CD8-positive, alpha-beta memory T cell (primary cell): ENCODE measurements around the gene UBR2. TPM values are rescaled to one million over a fixed set of nuclear protein-coding genes. Genes with fewer than 3 reads are reported as not detected.
"Not testable (repeated sequence)": the region's sequence is repeated elsewhere in the genome, so short reads cannot be mapped to it uniquely, and the experiment has no call there.

Experiments used
- CTCF ChIA-PET: fragments of 350-600 bp; sonication (Branson Sonifier 250); formaldehyde crosslinking; loops from one replicate; lab custom pipeline; 2021; ENCODE audit warnings: antibody characterized with exemption; lab: Charles Lee
- POLR2A ChIA-PET: fragments of 350-600 bp; sonication (Branson Sonifier 250); formaldehyde crosslinking; loops from one replicate; lab custom pipeline; 2021; ENCODE audit warnings: antibody characterized with exemption; lab: Charles Lee
- DNase-seq, 5 donors: peaks; one replicate each; pipeline versions ENCODE4 v3.0.0 to v3.0.0-alpha.2; 2020 to 2022; ENCODE audit warnings: mixed read lengths in 1 of 5
- H3K27ac ChIP-seq: one replicate; pipeline ENCODE4 v1.7.0; 2013; ENCODE audit warnings: low read depth, mild to moderate bottlenecking, low read length, moderate library complexity
- H3K27me3 ChIP-seq: 2 replicates; pipeline ENCODE4 v1.7.0; 2013; ENCODE audit warnings: low read length, mild to moderate bottlenecking; ENCODE audit not compliant: insufficient read depth, poor library complexity, severe bottlenecking
- H3K36me3 ChIP-seq: 2 replicates; pipeline ENCODE4 v1.7.0; 2013; ENCODE audit warnings: mild to moderate bottlenecking, low read length, moderate library complexity; ENCODE audit not compliant: insufficient read depth
- H3K4me1 ChIP-seq: 2 replicates; pipeline ENCODE4 v1.7.0; 2013; ENCODE audit warnings: mild to moderate bottlenecking, low read length, moderate library complexity; ENCODE audit not compliant: insufficient read depth
- H3K4me3 ChIP-seq: 2 replicates; pipeline ENCODE4 v1.7.0; 2013; ENCODE audit warnings: mild to moderate bottlenecking, low read length
- H3K9me3 ChIP-seq: 2 replicates; pipeline ENCODE4 v1.7.0; 2013; ENCODE audit warnings: mild to moderate bottlenecking, low read length
- H3K27ac Mint-ChIP-seq, 8 donors: one replicate each; pipeline ENCODE4 v1.8.0; 2020 to 2021; ENCODE audit warnings: mixed read lengths in 8 of 8, mild to moderate bottlenecking in 6 of 8, inconsistent platforms in 3 of 8, moderate library complexity in 3 of 8
- H3K27me3 Mint-ChIP-seq, 2 donors: one replicate each; pipeline ENCODE4 v1.8.0; 2020 to 2021; ENCODE audit warnings: mixed read lengths in 2 of 2, mild to moderate bottlenecking in 1 of 2, moderate library complexity in 1 of 2
- H3K36me3 Mint-ChIP-seq, 3 donors: one replicate each; pipeline ENCODE4 v1.8.0; 2020 to 2021; ENCODE audit warnings: mixed read lengths in 3 of 3, inconsistent platforms in 1 of 3, mild to moderate bottlenecking in 1 of 3
- H3K4me1 Mint-ChIP-seq, 3 donors: one replicate each; pipeline ENCODE4 v1.8.0; 2020 to 2021; ENCODE audit warnings: mixed read lengths in 3 of 3, inconsistent platforms in 1 of 3, mild to moderate bottlenecking in 1 of 3
- H3K4me3 Mint-ChIP-seq, 7 donors: one replicate each; pipeline ENCODE4 v1.8.0; 2020 to 2021; ENCODE audit warnings: mixed read lengths in 7 of 7, mild to moderate bottlenecking in 6 of 7, moderate library complexity in 4 of 7, inconsistent platforms in 2 of 7
- H3K9me3 Mint-ChIP-seq, 5 donors: one replicate each; pipeline ENCODE4 v1.8.0; 2020 to 2022; ENCODE audit warnings: mixed read lengths in 5 of 5, mild to moderate bottlenecking in 3 of 5, moderate library complexity in 2 of 5, inconsistent platforms in 1 of 5
- polyA plus RNA-seq: library from polyadenylated mRNA; unstranded; fragments of 300-500 nt; fragmentation: Illumina TruSeq; gene quantifications from one replicate; pipeline ENCODE4 v1.2.3, GENCODE V29; 2021
- total RNA-seq, 2 experiments: library from RNA; stranded (reverse); gene quantifications; one replicate each; pipeline ENCODE4 v1.2.3, GENCODE V29; 2021

Gene UBR2
- total and polyA plus RNA-seq, 3 experiments from 2014 or later = 13.6 to 27.0 (median 26.2) TPM

DNA sequence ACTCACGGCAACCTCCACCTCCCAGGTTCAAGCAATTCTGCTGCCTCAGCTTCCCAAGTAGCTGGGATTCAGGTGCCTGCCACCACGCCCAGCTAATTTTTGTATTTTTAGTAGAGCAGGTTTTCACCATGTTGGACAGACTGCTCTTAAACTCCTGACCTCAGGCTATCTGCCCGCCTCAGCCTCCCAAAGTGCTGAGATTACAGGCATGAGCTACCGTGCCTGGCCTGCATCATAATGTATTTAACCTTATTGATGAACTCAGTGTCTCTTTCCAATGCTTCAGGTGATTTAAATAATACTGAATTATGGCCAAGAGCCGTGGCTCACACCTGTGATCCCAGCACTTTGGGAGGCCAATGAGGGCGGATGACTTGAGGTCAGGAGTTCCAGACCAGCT is 4.6 kb upstream of the UBR2 start:
- H3K27me3 ChIP-seq, H3K9me3 Mint-ChIP-seq, H3K27ac Mint-ChIP-seq, DNase-seq, H3K27ac ChIP-seq, H3K27me3 Mint-ChIP-seq, H3K36me3 ChIP-seq, H3K36me3 Mint-ChIP-seq, H3K4me3 ChIP-seq, H3K4me3 Mint-ChIP-seq, POLR2A ChIA-PET, H3K9me3 ChIP-seq, H3K4me1 ChIP-seq: not testable (repeated sequence)
- CTCF ChIA-PET = interaction anchor here (8.2 kb wide), 1 partner anchor 12 kb away, joined by 53 read pairs; no protein-coding TSS in a partner anchor
- peaks cover 10 to 26% (median 15%) of the 10 kb centered on the region in 3 donors for H3K4me1 Mint-ChIP-seq

DNA sequence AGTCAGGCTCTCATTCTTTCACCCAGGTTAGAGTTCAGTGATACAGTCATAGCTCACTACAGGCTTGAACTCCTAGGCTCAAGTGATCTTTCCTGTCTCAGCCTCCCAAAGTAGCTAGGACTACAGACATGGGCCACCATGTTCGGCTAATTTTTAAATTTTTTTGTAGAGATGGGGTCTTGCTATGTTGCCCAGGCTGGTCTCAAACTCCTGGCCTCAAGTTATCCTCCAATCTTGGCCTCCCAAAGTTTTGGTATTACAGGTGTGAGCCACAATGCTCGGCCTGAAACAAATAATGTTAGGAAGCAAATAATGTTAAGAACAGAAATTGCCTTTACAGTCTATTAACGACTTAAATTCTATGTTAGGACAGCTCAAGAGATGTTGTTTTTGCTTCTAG is 1.8 kb upstream of the UBR2 start:
- Histone ChIP-seq H3K36me3 (no peaks in the 10 kb centered on the region), H3K9me3 (no peaks in the 10 kb centered on the region), H3K4me1 (peaks cover 11% of the 10 kb centered on the region), H3K27ac (no peak overlapping the region), H3K27me3 (no peaks in the 10 kb centered on the region), H3K4me3 (no peak overlapping the region)
- Mint-ChIP-seq H3K4me3 (no peak overlapping the region), H3K36me3 (peaks cover 0 to 23% (median 0%) of the 10 kb centered on the region in 3 donors), H3K9me3 (no peaks in the 10 kb centered on the region), H3K27me3 (no peaks in the 10 kb centered on the region), H3K27ac (no peak overlapping the region), H3K4me1 (peaks cover 17 to 32% (median 23%) of the 10 kb centered on the region in 3 donors)
- CTCF ChIA-PET = interaction anchor here (1.7 to 8.2 kb wide), 2 partner anchors 14 to 347 kb away, joined by 4 to 53 read pairs; no protein-coding TSS in a partner anchor
- no peak for DNase-seq
- POLR2A ChIA-PET = no interaction called here

DNA sequence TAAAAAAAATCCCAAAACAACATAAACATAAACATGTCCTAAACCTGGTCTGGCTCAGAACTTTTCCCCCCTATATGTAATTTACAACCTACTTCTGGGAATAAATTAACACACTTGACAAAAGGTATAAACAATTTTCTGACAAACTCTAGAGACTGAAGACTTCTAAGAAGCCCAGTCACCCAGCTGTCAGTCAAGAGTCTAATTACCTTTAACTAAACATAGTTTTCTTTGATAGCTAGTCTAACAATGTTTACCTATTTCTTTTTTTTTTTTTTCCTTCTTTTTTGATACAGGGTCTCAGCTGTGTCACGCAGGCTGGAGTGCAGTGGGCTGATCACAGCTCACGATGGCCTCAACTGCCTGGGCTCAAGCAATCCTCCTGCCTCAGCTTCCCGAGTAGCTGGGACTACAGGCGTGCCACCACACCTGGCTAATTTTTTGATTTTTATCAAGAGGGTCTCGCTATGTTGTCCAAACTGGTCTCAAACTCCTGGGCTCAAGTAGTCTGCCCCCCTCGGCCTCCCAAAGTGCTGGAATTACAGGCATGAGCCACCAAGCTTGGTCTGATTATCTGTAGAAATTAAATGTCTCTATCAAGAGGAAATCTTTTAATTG is 932 bp upstream of the UBR2 start:
- H3K9me3 Mint-ChIP-seq = no peaks in the 10 kb centered on the region
- H3K27me3 Mint-ChIP-seq = no peaks in the 10 kb centered on the region
- peaks cover 0 to 26% (median 2%) of the 10 kb centered on the region in 3 donors for H3K36me3 Mint-ChIP-seq
- no peaks in the 10 kb centered on the region for H3K9me3 ChIP-seq
- H3K4me3 ChIP-seq = no peak overlapping the region
- H3K4me1 Mint-ChIP-seq = peaks cover 20 to 37% (median 30%) of the 10 kb centered on the region in 3 donors
- peak overlapping the region in 5 of 7 donors; percentile 92 to 99 (median 95) for H3K4me3 Mint-ChIP-seq
- H3K27ac Mint-ChIP-seq = peak overlapping the region in 2 of 8 donors; percentile 84 to 94
- no peak for DNase-seq
- no peak overlapping the region for H3K27ac ChIP-seq
- no peaks in the 10 kb centered on the region for H3K36me3 ChIP-seq
- POLR2A ChIA-PET = interaction anchor here (0.6 to 1.3 kb wide), 2 partner anchors 8 to 9 kb away, joined by 3 to 4 read pairs; no protein-coding TSS in a partner anchor
- no peaks in the 10 kb centered on the region for H3K27me3 ChIP-seq
- CTCF ChIA-PET = interaction anchor here (0.9 to 8.2 kb wide), 5 partner anchors 7 to 580 kb away, joined by 3 to 53 read pairs (median 5); no protein-coding TSS in a partner anchor
- H3K4me1 ChIP-seq = peaks cover 16% of the 10 kb centered on the region

DNA sequence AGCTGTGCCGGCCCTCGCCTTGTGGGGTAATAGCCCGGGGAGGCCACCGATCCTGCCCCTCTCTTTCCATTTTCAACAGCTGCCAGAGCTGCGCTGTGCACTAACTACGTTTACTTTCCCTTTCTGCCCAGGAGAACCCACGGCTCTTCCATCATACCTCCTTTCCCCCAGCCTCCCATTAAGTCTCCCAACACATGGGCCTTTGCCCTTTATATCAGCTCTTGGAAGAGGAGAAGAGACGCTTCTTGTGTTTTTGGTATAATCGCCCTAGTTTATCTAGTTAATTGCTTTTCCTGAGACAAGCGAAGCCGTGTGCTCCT is 637 bp downstream of the UBR2 start:
- Mint-ChIP-seq H3K36me3 (peaks cover 0 to 33% (median 2%) of the 10 kb centered on the region in 3 donors), H3K27me3 (no peaks in the 10 kb centered on the region), H3K4me1 (peaks cover 32 to 52% (median 43%) of the 10 kb centered on the region in 3 donors), H3K9me3 (no peaks in the 10 kb centered on the region), H3K27ac (peak overlapping the region; percentile 84 to 100 (median 95)), H3K4me3 (peak overlapping the region; percentile 92 to 100 (median 98))
- Histone ChIP-seq H3K27ac (peak overlapping the region; percentile 93), H3K27me3 (no peaks in the 10 kb centered on the region), H3K4me1 (peaks cover 23% of the 10 kb centered on the region), H3K36me3 (no peaks in the 10 kb centered on the region), H3K4me3 (peak overlapping the region; percentile 98), H3K9me3 (no peaks in the 10 kb centered on the region)
- ChIA-PET POLR2A (interaction anchor here (0.5 to 1.7 kb wide), 12 partner anchors 8 to 819 kb away, joined by 3 to 10 read pairs (median 5); partner anchors contain the start of genes BICRAL, CNPY3, PEX6 and TRERF1), CTCF (interaction anchor here (0.9 to 8.2 kb wide), 5 partner anchors 8 to 350 kb away, joined by 3 to 53 read pairs (median 3); no protein-coding TSS in a partner anchor)
- DNase-seq = peak in 1 of 5 donors; percentile 47

DNA sequence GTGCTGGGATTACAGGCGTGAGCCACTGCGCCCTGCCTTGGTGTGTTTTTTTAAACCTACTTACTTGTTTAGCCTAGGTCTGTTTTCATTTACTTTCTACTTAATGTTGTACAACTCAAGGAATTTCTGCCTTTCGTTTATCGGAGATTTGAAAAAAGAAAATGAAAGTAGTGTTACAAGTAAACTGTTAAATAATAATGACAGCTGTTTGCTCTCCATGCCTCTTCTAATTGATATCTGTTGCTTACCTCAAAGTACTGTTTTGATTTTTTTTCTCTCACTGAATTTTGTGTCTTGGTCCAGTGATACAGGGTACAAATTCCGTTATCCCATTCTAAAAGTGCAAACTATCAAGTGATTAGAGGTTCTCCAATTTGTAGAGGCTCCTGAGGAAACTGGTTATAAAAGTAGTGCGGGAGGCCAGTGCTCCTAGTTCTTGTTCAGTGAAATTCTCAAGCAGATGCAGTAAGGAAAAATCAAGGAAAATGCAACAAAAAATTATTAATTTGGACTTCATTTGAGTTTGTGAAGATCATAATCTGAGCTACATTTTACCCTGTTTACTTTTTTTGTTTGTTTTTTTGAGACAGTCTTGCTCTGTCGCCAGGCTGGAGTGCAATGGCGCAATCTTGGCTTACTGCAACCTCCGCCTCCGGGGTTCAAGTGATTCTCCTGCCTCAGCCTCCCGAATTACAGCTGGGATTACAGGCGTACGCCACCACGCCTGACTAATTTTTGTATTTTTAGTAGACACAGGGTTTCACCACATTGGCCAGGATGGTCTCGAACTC is 2.2 kb downstream of the UBR2 start:
- Mint-ChIP-seq H3K27me3 (no peaks in the 10 kb centered on the region), H3K9me3 (no peaks in the 10 kb centered on the region), H3K4me1 (peaks cover 37 to 59% (median 52%) of the 10 kb centered on the region in 3 donors), H3K4me3 (peak overlapping the region; percentile 92 to 100 (median 98)), H3K27ac (peak overlapping the region; percentile 84 to 100 (median 95)), H3K36me3 (peaks cover 0 to 33% (median 2%) of the 10 kb centered on the region in 3 donors)
- ChIA-PET POLR2A (interaction anchor here (0.5 to 0.7 kb wide), 3 partner anchors 284 to 659 kb away, joined by 3 to 7 read pairs (median 3); partner anchors contain the start of gene TAF8), CTCF (interaction anchor here (2.2 kb wide), 1 partner anchor 18 kb away, joined by 10 read pairs; no protein-coding TSS in a partner anchor)
- Histone ChIP-seq H3K27me3 (no peaks in the 10 kb centered on the region), H3K27ac (peak overlapping the region; percentile 93), H3K36me3 (no peaks in the 10 kb centered on the region), H3K4me1 (peaks cover 30% of the 10 kb centered on the region), H3K4me3 (peak overlapping the region; percentile 98), H3K9me3 (no peaks in the 10 kb centered on the region)
- no peak for DNase-seq

DNA sequence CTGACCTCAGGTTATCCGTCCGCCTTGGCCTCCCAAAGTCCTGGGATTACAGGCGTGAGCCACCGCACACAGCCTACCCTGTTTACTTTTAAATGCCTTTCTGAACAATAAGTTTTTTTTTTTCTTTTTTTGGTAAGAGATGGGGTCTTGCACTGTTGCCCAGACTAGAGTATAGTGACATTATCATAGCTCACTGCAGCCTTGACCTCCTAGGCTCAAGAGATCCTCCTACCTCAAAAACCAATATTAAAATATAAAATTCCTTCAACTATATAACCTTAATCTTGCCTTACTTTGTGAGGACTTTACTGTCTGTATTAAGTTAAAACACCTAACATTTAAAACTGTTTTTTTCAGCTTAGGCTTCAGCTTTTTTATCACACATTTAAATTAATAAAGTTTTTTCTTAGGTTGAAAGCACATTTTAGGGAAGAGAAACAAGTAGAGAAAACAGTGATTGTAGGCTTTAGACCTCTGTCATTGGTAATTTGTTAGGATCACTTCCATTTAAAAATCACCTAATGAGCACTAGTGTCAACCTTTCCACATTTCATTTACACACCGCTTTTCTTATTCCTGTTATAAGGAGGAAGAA is 2.9 kb downstream of the UBR2 start:
- Histone ChIP-seq H3K9me3 (no peaks in the 10 kb centered on the region), H3K27ac (no peak overlapping the region), H3K4me3 (no peak overlapping the region), H3K27me3 (no peaks in the 10 kb centered on the region), H3K4me1 (peaks cover 33% of the 10 kb centered on the region), H3K36me3 (no peaks in the 10 kb centered on the region)
- Mint-ChIP-seq H3K27ac (peak overlapping the region; percentile 23 to 98 (median 74)), H3K4me1 (peaks cover 41 to 64% (median 57%) of the 10 kb centered on the region in 3 donors), H3K4me3 (peak overlapping the region; percentile 92 to 100 (median 98)), H3K36me3 (peaks cover 0 to 33% (median 2%) of the 10 kb centered on the region in 3 donors), H3K27me3 (no peaks in the 10 kb centered on the region), H3K9me3 (no peaks in the 10 kb centered on the region)
- ChIA-PET CTCF (interaction anchor here (2.2 kb wide), 1 partner anchor 19 kb away, joined by 10 read pairs; no protein-coding TSS in a partner anchor), POLR2A (no interaction called here)
- DNase-seq = no peak

DNA sequence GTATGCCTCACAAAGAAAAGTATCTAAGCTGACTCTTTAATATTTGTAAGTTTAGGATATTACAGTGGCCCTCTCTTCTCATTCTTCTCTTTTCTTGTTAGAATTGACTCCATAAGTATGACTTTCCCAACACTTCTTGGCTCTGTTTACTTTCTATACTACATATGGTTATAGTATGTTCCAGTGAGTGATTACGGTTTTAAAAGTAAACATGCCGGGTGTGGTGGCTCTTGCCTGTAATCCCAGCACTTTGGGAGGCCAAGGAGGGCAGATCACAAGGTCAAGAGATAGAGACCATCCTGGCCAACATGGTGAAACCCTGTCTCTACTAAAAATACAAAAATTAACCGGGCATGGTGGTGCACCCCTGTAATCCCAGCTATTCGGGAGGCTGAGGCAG is 3.4 kb downstream of the UBR2 start:
- H3K4me1 Mint-ChIP-seq = peaks cover 46 to 69% (median 63%) of the 10 kb centered on the region in 3 donors
- not testable (repeated sequence) for H3K27ac ChIP-seq
- peaks cover 0 to 33% (median 2%) of the 10 kb centered on the region in 3 donors for H3K36me3 Mint-ChIP-seq

More for the DNA sequence above, 3.4 kb downstream of the UBR2 start:
- H3K36me3 ChIP-seq, H3K4me3 ChIP-seq, H3K9me3 ChIP-seq, H3K27me3 ChIP-seq, DNase-seq, POLR2A ChIA-PET, H3K27me3 Mint-ChIP-seq, H3K9me3 Mint-ChIP-seq: not testable (repeated sequence)
- H3K4me1 ChIP-seq = peaks cover 38% of the 10 kb centered on the region
- CTCF ChIA-PET = interaction anchor here (2.2 kb wide), 1 partner anchor 19 kb away, joined by 10 read pairs; no protein-coding TSS in a partner anchor
- peak overlapping the region in 7 of 8 donors; percentile 36 to 84 (median 66) for H3K27ac Mint-ChIP-seq
- peak overlapping the region; percentile 36 to 100 (median 58) for H3K4me3 Mint-ChIP-seq
